ENCODE results near the gene TNFRSF4.

Gene TNFRSF4

GRCh38 chr1:1175221-1176062 lies 38.5 kb downstream of the TNFRSF4 start:
- TF ChIP-seq CTCF (IDR thresholded peaks at IDR 0.05; ENCODE audit: low read depth, low read length) = no peak
- no peak for DNase-seq (ENCODE audit: low read depth, low spot score)
- no peak overlapping the region for H3K4me3 ChIP-seq (ENCODE audit: low read depth, low read length)
- in situ Hi-C loops (cut with HindIII; ENCODE audit: low sequenced_read_pairs) = no loop called here

DNA sequence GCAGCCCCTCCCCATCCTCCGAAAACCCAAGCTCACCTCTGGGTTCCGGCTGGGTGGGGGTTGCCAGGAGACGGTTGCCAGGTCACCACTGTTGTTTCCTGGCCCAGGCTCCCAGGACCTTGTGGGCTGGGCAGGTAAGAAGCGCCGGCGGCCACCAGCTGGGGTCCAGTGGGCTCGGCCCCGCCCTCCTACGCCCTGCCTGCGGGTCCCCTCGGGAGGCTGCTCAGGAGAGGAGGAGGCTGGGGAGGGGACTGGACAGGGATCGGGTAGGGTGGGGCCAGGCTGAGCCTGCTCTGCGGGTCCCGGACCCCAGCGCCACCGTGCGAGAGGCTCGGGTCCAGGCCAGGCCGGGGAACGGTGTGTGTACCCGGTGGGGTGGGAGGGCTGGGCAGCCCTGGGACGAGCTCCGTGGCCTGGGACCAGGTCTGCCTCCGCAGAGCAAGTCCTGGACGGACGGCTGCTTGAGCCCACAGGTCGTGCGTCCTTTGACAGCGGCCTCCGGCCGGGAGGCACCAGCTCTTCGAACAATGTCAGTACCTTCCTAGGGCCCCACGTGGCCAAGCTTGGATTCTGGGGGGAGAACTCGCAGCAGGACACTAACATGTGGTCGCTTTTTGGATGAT lies 40.0 kb downstream of the TNFRSF4 start, which contains the start of gene TTLL10:
Gene TTLL10, plus strand, starts transcription at position 88 of the 623 bp plus-strand sequence. CDS start 5,336 bp downstream, outside the sequence.
- in situ Hi-C loops (cut with HindIII; ENCODE audit: low sequenced_read_pairs) = no loop called here
- TF ChIP-seq CTCF (IDR thresholded peaks at IDR 0.05; ENCODE audit: low read depth, low read length) = no peak
- DNase-seq (ENCODE audit: low read depth, low spot score) = no peak
- no peak within 1 kb of the TSS for H3K4me3 ChIP-seq (ENCODE audit: low read depth, low read length)

DNA sequence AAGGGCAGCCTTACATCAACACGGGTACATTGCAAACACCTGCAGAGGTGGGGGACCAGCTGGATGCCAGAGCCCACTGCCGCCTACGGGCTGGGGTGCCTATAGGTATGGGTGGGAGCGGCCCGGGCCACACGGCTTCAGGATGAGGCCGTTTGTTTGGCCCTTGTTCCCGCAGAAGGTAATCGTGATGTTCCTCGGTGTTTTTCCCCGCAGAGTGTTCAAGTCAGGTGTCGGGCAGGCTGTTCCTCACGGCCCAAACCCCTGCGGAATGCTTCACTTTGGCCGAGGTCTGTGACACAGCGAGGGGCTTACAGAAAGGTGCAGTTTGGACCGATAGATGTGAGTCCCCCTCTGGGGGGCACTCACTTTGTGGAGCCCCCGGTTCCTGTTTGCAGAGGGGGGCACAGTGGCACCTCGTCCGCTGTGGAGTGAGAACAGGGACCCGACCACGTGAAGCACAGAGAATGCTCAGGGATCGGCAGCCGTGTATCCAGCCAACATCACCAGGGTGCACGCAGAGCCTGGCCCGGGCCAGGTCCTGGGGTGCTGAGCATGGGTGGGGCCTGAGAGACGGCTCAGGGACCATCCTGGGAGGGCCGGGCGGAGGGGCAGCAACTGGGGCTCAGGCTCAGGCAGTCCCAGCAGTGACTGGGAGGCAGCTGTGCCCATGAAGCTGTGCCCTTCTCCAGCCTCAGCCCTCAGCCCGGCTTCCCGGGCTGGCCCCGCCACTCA lies 40.7 kb downstream of the TNFRSF4 start:
- no peak for TF ChIP-seq CTCF (IDR thresholded peaks at IDR 0.05; ENCODE audit: low read depth, low read length)
- in situ Hi-C loops (cut with HindIII; ENCODE audit: low sequenced_read_pairs) = no loop called here
- no peak for DNase-seq (ENCODE audit: low read depth, low spot score)
- no peak overlapping the region for H3K4me3 ChIP-seq (ENCODE audit: low read depth, low read length)

GRCh38 chr1:1171546-1172340 lies 42.2 kb downstream of the TNFRSF4 start:
- in situ Hi-C loops (cut with HindIII; ENCODE audit: low sequenced_read_pairs) = no loop called here
- no peak for TF ChIP-seq CTCF (IDR thresholded peaks at IDR 0.05; ENCODE audit: low read depth, low read length)
- DNase-seq (ENCODE audit: low read depth, low spot score) = no peak
- no peak overlapping the region for H3K4me3 ChIP-seq (ENCODE audit: low read depth, low read length)

- in situ Hi-C loops (cut with HindIII; ENCODE audit: low sequenced_read_pairs) = no loop called here
- no peak for TF ChIP-seq CTCF (IDR thresholded peaks at IDR 0.05; ENCODE audit: low read depth, low read length)
- no peak for DNase-seq (ENCODE audit: low read depth, low spot score)
- no peak overlapping the region for H3K4me3 ChIP-seq (ENCODE audit: low read depth, low read length)
These were observed 42.8 kb downstream of the TNFRSF4 start for GRCh38 chr1:1171161-1171545.

All from astrocyte of the spinal cord (primary cell).